Pancreas (tissue), 10 donors: Measurements from ENCODE around the gene HLA-DOA. TPM values are rescaled to one million over a fixed set of nuclear protein-coding genes. Genes with fewer than 3 reads are reported as not detected.

Experiments
- ATAC-seq, 4 donors: fragments of 200-7000 bp; cut with Tn5 transposase; one replicate each; pipeline versions ENCODE4 v1.8.0 to v1.9.1; 2020; ENCODE audit warnings: mild to moderate bottlenecking in 4 of 4, moderate library complexity in 4 of 4
- DNase-seq, 6 donors: peaks; one replicate each; pipeline ENCODE4 v3.0.0-alpha.2; 2020
- FAIRE-seq: peaks from 2 replicates; lab custom pipeline; 2012; peaks lifted over from hg19 to GRCh38; lab: Jason Lieb, UNC
- H3K27ac ChIP-seq, 4 donors: fragments of 200-600 bp; sonication (generic); 1 replicate in 3 of 4; 2 replicates in 1 of 4; pipeline versions ENCODE4 v1.5.0 to v1.8.0; 2020
- H3K27me3 ChIP-seq, 4 donors: fragments of 200-600 bp; one replicate each; pipeline ENCODE4 v1.8.0; 2021
- H3K36me3 ChIP-seq, 3 donors: fragments of 200-600 bp; sonication (generic) in 1 of 3; one replicate each; pipeline versions ENCODE4 v1.5.0 to v1.8.0; 2020 to 2021
- H3K4me1 ChIP-seq, 3 donors: fragments of 200-600 bp; one replicate each; pipeline ENCODE4 v1.8.0; 2021
- H3K4me3 ChIP-seq, 4 donors: fragments of 200-600 bp; sonication (generic) in 2 of 4; one replicate each; pipeline versions ENCODE4 v1.5.0 to v1.8.0; 2020 to 2021
- H3K9me3 ChIP-seq, 4 donors: fragments of 200-600 bp; one replicate each; pipeline ENCODE4 v1.8.0; 2021
- WGBS, 2 donors: extraction: QIAGEN DNeasy Blood & Tissue Kit; methylation state at CpG; one replicate each; pipeline ENCODE4 v1.1.7; 2013; 5-methylcytosine and 5-hydroxymethylcytosine counted together
- intact Hi-C, 3 donors: fragments of 100-400 bp; cut with DNase I; formaldehyde crosslinking; loops; one replicate each; pipeline versions ENCODE4 v1.11.1 to v1.14.2; 2022
- polyA plus RNA-seq, 2 donors: library from polyadenylated mRNA; stranded (reverse); fragments of 200-250 nt; gene quantifications; one replicate each; pipeline ENCODE4 v1.2.3, GENCODE V29; 2013
- total RNA-seq, 6 donors: library from RNA; stranded (reverse); fragmentation: NEBNext Ultra II Directional in 4 of 6; extraction: Animal tissue kit (Norgen Biotek cat#: 25700) in 4 of 6; gene quantifications; one replicate each; pipeline versions ENCODE4 v1.2.1 to v1.2.4, GENCODE V29; 2021 to 2023
- TF ChIP-seq, protein P1 (sequence below), 4 donors: fragments of 200-600 bp; sonication (generic) in 3 of 4; IDR thresholded peaks; one replicate each; pipeline versions ENCODE4 v1.5.0 to v1.8.0; 2021; ENCODE audit warnings: antibody characterized with exemption in 4 of 4
- donor health status: healthy with polysubstance abuse.
- donor health status: DM: no; HTN: no; CAD: no; lungs with moderate emphysema.
- donor health status: DM: no; HTN: no; CAD: no.
- donor health status: control.
- donor health status: control.
- donor health status: Bipolar disorder and iron deficiency.
- donor health status: DM: yes; HTN: yes; CAD: no.
- donor health status: DM: no; HTN: no; CAD: no.
- donor health status: DM: no; HTN: no; CAD: no.
- donor health status: DM: yes; HTN: yes; CAD: no.

HLA-DOA gene
- total and polyA plus RNA-seq, 8 donors, result 0.38 to 16.5 (median 1.1) TPM

- no peak for ATAC-seq
- Histone ChIP-seq H3K4me3 (no peak overlapping the region), H3K27me3 (peaks cover 0 to 4% (median 0%) of the 10 kb centered on the region in 4 donors), H3K27ac (no peak overlapping the region), H3K9me3 (no peaks in the 10 kb centered on the region), H3K36me3 (no peaks in the 10 kb centered on the region), H3K4me1 (no peaks in the 10 kb centered on the region)
- 45% methylated on average over 4 of the region's 4 CpGs for WGBS, 2 donors
- DNase-seq, result no peak
- TF ChIP-seq, protein P1, sequence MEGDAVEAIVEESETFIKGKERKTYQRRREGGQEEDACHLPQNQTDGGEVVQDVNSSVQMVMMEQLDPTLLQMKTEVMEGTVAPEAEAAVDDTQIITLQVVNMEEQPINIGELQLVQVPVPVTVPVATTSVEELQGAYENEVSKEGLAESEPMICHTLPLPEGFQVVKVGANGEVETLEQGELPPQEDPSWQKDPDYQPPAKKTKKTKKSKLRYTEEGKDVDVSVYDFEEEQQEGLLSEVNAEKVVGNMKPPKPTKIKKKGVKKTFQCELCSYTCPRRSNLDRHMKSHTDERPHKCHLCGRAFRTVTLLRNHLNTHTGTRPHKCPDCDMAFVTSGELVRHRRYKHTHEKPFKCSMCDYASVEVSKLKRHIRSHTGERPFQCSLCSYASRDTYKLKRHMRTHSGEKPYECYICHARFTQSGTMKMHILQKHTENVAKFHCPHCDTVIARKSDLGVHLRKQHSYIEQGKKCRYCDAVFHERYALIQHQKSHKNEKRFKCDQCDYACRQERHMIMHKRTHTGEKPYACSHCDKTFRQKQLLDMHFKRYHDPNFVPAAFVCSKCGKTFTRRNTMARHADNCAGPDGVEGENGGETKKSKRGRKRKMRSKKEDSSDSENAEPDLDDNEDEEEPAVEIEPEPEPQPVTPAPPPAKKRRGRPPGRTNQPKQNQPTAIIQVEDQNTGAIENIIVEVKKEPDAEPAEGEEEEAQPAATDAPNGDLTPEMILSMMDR (IDR thresholded peaks at IDR 0.05), result no peak
- FAIRE-seq, result no peak
- intact Hi-C loops, result no loop called here
Measured at GRCh38 chr6:32991972-32992371, 17.4 kb downstream of the HLA-DOA start.

- intact Hi-C loops, result loop anchor here in 2 of 3 donors (5.0 to 10.0 kb wide), 2 partner anchors 55 to 107 kb away; no protein-coding TSS in a partner anchor
- DNase-seq (no peak), FAIRE-seq (no peak), ATAC-seq (no peak)
- no peaks in the 10 kb centered on the region for H3K9me3 ChIP-seq
- H3K27ac ChIP-seq, result no peak overlapping the region
- TF ChIP-seq, protein P1 (IDR thresholded peaks at IDR 0.05), result no peak
- WGBS, 2 donors, result 89% methylated on average over 1 of the region's 1 CpG
- H3K36me3 ChIP-seq, result no peaks in the 10 kb centered on the region
- H3K4me1 ChIP-seq, result peaks cover 0 to under 1% (median 0%) of the 10 kb centered on the region in 3 donors
- peaks cover 0 to 2% (median 0%) of the 10 kb centered on the region in 4 donors for H3K27me3 ChIP-seq
- no peak overlapping the region for H3K4me3 ChIP-seq
Measured at GRCh38 chr6:32989368-32989767, 20.0 kb downstream of the HLA-DOA start.

- ATAC-seq (peak; percentile 82 to 95 (median 91)), DNase-seq (peak; percentile 92 to 95 (median 94)), FAIRE-seq (no peak)
- peak overlapping the region in 2 of 4 donors; percentile 38 to 48 for H3K27ac ChIP-seq
- no peak overlapping the region for H3K4me3 ChIP-seq
- peaks cover 15 to 27% (median 23%) of the 10 kb centered on the region in 3 donors for H3K4me1 ChIP-seq
- 12% methylated on average over 9 of the region's 9 CpGs for WGBS, 2 donors
- intact Hi-C loops, result loop anchor here in 2 of 3 donors (5.0 to 10.0 kb wide), 3 partner anchors 48 to 103 kb away; no protein-coding TSS in a partner anchor
- peaks cover 6 to 24% (median 18%) of the 10 kb centered on the region in 3 donors for H3K36me3 ChIP-seq
- TF ChIP-seq, protein P1 (IDR thresholded peaks at IDR 0.05), result peak; percentile 62 to 83 (median 76)
- no peaks in the 10 kb centered on the region for H3K27me3 ChIP-seq
- no peaks in the 10 kb centered on the region for H3K9me3 ChIP-seq
Measured at GRCh38 chr6:32984622-32985389, 24.6 kb downstream of the HLA-DOA start.

DNA sequence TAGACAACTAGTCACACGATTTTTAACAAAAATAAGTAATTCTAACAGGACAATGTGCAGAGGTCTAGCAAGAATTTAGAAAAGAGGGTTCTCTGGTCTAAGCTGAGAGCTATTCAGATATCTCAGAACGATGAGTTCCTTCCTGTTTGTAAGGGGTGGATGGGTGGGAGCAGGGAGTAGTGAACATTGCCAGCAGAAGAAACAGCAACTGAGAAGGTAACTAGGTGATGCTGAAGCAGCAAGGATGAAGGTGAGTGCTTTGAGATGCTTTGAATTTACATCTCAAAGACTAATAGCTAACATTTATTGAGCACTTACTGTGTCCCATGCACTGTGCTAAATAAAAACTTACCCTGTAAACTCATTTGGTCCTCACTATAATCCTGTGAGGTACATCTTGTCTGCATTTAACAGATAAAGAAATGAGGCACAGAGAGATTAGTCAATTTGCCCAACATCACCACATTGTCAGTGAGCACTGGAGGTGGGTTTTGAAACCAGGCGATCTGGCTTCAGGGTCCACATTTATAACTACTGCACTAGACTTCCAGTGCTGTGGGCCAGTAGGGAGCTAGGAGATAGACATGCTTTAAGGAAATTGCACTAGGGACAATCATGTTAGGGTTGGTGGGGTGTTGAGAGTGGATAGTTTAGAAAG is 25.3 kb downstream of the HLA-DOA start:
- peak; percentile 3 to 13 (median 4) for ATAC-seq

More for the DNA sequence above, 25.3 kb downstream of the HLA-DOA start:
- Histone ChIP-seq H3K9me3 (no peaks in the 10 kb centered on the region), H3K27ac (peak overlapping the region in 2 of 4 donors; percentile 38 to 48), H3K4me3 (no peak overlapping the region), H3K27me3 (no peaks in the 10 kb centered on the region), H3K4me1 (peaks cover 15 to 32% (median 23%) of the 10 kb centered on the region in 3 donors), H3K36me3 (peaks cover 9 to 31% (median 25%) of the 10 kb centered on the region in 3 donors)
- intact Hi-C loops, result loop anchor here in 2 of 3 donors (5.0 to 10.0 kb wide), 2 partner anchors 47 to 49 kb away; no protein-coding TSS in a partner anchor
- 32 to 37% methylated on average over 3 of the region's 3 CpGs for WGBS, 2 donors
- FAIRE-seq, result no peak
- no peak for DNase-seq
- TF ChIP-seq, protein P1 (IDR thresholded peaks at IDR 0.05), result no peak
